ENCODE measurements around the gene CTSK.
A peak's percentile ranks its signal among the peaks of the same experiment; 100 is the strongest.
"Not testable (repeated sequence)": the region's sequence is repeated elsewhere in the genome, so short reads cannot be mapped to it uniquely, and the experiment has no call there.

CTSK gene

GRCh38 chr1:150808121-150808520, at the start of gene CTSK:
Gene CTSK (minus strand): TSS chr1:150808260. CDS start chr1:150806805, 1,455 bp downstream.
- Mint-ChIP-seq H3K27me3 (no peaks in the 10 kb centered on the region), H3K36me3 (peaks cover 3% of the 10 kb centered on the region), H3K9me3 (ENCODE audit: low read depth) (no peaks in the 10 kb centered on the region), H3K27ac (no peak within 1 kb of the TSS), H3K4me3 (peak within 1 kb of the TSS; percentile 32), H3K4me1 (ENCODE audit: low read depth) (peaks cover 19% of the 10 kb centered on the region)

DNA sequence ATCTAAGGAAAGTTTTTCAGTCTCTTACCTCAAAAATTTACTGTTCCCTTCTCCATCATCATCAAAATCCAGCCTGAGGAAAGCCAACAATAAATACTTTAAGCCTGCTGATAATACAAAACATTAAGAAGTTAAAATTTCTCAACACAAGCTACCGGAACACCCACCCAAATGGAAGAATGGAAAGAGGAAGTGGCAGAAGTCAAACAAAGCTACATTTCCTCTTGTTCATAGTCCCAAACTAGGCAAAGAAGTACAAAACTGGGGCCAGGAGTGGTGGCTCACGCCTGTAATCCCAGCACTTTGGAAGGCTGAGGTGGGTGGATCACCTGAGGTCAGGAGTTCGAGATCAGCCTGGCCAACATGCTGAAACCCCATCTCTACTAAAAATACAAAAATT, 44.7 kb upstream of the CTSK start:
- not testable (repeated sequence) for H3K4me3 Mint-ChIP-seq; H3K4me1 Mint-ChIP-seq (ENCODE audit: low read depth); H3K27me3 Mint-ChIP-seq; H3K27ac Mint-ChIP-seq; H3K9me3 Mint-ChIP-seq (ENCODE audit: low read depth)
- peaks cover 15% of the 10 kb centered on the region for H3K36me3 Mint-ChIP-seq

DNA sequence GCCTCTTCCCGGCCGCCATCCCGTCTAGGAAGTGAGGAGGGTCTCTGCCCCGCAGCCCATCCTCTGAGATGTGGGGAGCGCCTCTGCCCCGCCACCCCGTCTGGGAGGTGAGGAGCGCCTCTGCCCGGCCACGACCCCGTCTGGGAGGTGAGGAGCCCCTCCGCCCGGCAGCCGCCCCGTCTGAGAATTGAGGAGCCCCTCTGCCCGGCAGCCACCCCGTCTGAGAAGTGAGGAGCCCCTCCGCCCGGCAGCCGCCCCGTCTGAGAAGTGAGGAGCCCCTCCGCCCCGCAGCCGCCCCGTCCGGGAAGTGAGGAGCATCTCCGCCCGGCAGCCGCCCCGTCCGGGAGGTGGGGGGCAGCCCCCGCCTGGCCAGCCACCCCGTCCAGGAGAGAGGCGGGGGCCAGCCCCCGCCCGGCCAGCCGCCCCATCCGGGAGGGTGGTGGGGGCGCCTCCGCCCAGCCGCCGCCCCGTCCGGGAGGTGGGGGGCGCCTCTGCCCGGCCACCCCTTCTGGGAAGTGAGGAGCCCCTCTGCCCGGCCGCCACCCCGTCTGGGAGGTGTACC, 42.8 kb upstream of the CTSK start:
- H3K4me1 Mint-ChIP-seq (ENCODE audit: low read depth); H3K27ac Mint-ChIP-seq; H3K27me3 Mint-ChIP-seq; H3K9me3 Mint-ChIP-seq (ENCODE audit: low read depth); H3K4me3 Mint-ChIP-seq: not testable (repeated sequence)
- peaks cover 23% of the 10 kb centered on the region for H3K36me3 Mint-ChIP-seq

- Mint-ChIP-seq H3K4me1 (ENCODE audit: low read depth) (peaks cover 23% of the 10 kb centered on the region), H3K9me3 (ENCODE audit: low read depth) (no peaks in the 10 kb centered on the region), H3K27ac (peak overlapping the region; percentile 11), H3K36me3 (peaks cover 13% of the 10 kb centered on the region), H3K27me3 (no peaks in the 10 kb centered on the region), H3K4me3 (no peak overlapping the region)
Observed at GRCh38 chr1:150846473-150847146, 38.5 kb upstream of the CTSK start.

DNA sequence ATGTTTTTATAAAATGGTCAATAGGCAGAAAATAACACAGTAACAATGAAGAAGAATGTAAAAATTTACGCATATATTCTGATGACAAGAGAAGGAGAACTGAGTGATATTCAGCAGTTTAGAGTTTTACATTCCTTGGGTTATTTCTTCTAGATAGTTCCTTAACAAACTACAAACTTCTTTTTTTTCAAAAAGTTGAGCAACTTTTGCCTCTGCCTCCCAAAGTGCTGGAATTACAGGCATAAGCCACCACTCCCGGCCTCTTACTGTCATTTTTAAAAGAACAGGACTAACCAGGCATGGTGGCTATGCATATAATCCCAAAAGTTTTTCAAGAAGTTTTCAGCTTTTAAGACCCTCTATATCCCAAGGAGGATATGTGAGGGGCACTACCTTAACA, 35.4 kb upstream of the CTSK start:
- Mint-ChIP-seq H3K4me3 (no peak overlapping the region), H3K9me3 (ENCODE audit: low read depth) (no peaks in the 10 kb centered on the region), H3K27me3 (no peaks in the 10 kb centered on the region), H3K36me3 (peaks cover 25% of the 10 kb centered on the region), H3K4me1 (ENCODE audit: low read depth) (peaks cover 44% of the 10 kb centered on the region), H3K27ac (no peak overlapping the region)

DNA sequence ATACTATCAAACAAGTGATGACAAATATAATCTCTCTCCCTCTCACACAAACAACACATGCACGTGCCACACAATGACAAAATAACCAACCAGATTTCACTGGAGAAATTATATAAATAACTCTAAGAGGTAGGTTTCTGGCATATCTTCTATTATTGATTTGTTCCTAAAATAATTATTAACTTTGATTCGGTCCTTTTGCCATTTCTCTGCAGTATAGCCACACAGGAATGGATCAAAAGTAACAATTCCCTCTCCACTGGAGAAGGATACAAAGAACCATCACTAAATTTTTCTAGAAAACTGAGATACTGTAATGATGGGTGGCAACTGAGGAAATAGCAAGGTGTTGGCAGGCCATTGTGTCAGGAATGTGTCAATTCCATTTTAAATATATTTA, 34.9 kb upstream of the CTSK start:
- no peak overlapping the region for H3K4me3 Mint-ChIP-seq
- H3K9me3 Mint-ChIP-seq (ENCODE audit: low read depth) = no peaks in the 10 kb centered on the region
- H3K36me3 Mint-ChIP-seq = peaks cover 26% of the 10 kb centered on the region
- no peak overlapping the region for H3K27ac Mint-ChIP-seq
- H3K27me3 Mint-ChIP-seq = no peaks in the 10 kb centered on the region
- H3K4me1 Mint-ChIP-seq (ENCODE audit: low read depth) = peaks cover 44% of the 10 kb centered on the region

DNA sequence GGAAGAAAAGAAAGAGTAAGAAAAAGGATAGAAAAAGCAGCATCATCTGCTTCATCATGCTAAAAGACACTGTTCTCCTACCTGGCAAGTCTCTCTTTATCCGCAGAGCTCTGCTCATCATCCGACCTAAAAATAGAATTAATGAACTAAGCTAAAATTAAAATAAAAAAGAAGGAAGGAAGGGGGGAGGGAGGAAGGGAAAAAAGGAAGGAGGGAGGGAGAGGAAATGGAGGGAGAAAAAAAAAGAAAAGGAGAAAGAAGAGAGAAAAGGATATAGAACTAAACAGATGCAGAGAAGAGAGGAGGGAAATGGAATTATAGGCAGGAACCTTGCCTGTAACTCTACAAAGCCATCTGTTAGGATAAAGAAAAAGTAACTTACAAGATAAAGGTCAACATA, 34.3 kb upstream of the CTSK start:
- no peaks in the 10 kb centered on the region for H3K27me3 Mint-ChIP-seq
- H3K9me3 Mint-ChIP-seq (ENCODE audit: low read depth) = no peaks in the 10 kb centered on the region
- peaks cover 24% of the 10 kb centered on the region for H3K36me3 Mint-ChIP-seq
- H3K4me3 Mint-ChIP-seq = peak overlapping the region; percentile 50
- peak overlapping the region; percentile 78 for H3K27ac Mint-ChIP-seq
- H3K4me1 Mint-ChIP-seq (ENCODE audit: low read depth) = peaks cover 44% of the 10 kb centered on the region

- Mint-ChIP-seq H3K4me3 (peak overlapping the region; percentile 71), H3K36me3 (peaks cover 24% of the 10 kb centered on the region), H3K27ac (peak overlapping the region; percentile 78)
Observed at GRCh38 chr1:150841626-150842025, 33.6 kb upstream of the CTSK start.

DNA sequence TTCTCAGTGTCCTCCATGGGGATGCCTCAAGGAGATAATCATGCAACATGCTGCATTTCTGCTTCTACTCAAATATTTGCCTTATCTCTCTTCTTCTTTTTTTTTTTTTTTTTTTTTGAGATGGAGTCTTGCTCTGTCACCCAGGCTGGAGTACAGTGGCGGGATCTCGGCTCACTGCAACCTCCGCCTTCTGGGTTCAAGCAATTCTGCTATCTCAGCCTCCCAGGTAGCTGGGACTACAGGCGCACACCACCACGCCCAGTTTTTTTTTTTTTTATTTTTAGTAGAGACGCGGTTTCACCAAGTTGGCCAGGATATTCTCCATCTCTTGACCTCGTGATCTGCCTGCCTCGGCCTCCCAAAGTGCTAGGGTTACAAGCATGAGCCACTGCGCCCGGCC, 32.8 kb upstream of the CTSK start:
- H3K4me1 Mint-ChIP-seq (ENCODE audit: low read depth) = peaks cover 40% of the 10 kb centered on the region
- H3K27me3 Mint-ChIP-seq; H3K9me3 Mint-ChIP-seq (ENCODE audit: low read depth); H3K27ac Mint-ChIP-seq; H3K4me3 Mint-ChIP-seq: not testable (repeated sequence)
- H3K36me3 Mint-ChIP-seq = peaks cover 26% of the 10 kb centered on the region

More at GRCh38 chr1:150841626-150842025, 33.6 kb upstream of the CTSK start:
- peaks cover 41% of the 10 kb centered on the region for H3K4me1 Mint-ChIP-seq (ENCODE audit: low read depth)
- H3K27me3 Mint-ChIP-seq = no peaks in the 10 kb centered on the region
- no peaks in the 10 kb centered on the region for H3K9me3 Mint-ChIP-seq (ENCODE audit: low read depth)

DNA sequence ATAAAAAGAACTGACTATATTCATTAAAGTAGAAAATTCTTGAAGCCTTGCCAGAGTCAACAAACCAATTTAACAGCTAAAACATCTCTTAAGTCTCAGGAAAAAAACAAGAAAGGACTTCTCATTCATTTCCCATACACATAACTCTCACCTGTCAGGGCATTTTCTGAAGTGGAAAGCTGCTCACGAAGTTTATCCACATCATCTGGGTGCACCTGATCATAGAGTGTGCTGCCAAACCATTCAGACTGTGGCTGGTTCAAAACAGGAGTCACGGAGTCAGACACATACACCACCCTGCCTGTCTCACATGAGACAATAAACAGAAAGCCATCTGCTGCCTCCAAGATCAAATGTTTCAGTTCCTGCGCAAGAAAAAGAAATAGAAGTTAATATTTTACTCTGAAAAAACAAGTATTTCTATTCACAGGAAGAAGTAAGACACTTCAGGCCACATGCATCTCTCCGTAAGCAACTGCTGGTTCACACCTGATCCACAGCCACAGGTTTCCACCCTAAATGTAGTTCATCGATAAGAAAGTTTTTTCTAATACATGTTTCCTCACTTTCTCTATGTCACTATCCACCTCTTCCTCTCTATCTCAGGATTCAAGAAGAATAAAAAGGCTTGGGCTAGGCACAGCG, 28.2 kb upstream of the CTSK start:
- Mint-ChIP-seq H3K9me3 (ENCODE audit: low read depth) (no peaks in the 10 kb centered on the region), H3K4me1 (ENCODE audit: low read depth) (peaks cover 17% of the 10 kb centered on the region), H3K36me3 (peaks cover 31% of the 10 kb centered on the region), H3K27ac (no peak overlapping the region), H3K4me3 (no peak overlapping the region), H3K27me3 (no peaks in the 10 kb centered on the region)

GRCh38 chr1:150833961-150834360, 25.9 kb upstream of the CTSK start:
- not testable (repeated sequence) for H3K4me3 Mint-ChIP-seq; H3K27ac Mint-ChIP-seq; H3K27me3 Mint-ChIP-seq; H3K9me3 Mint-ChIP-seq (ENCODE audit: low read depth); H3K4me1 Mint-ChIP-seq (ENCODE audit: low read depth)
- H3K36me3 Mint-ChIP-seq = peaks cover 32% of the 10 kb centered on the region

DNA sequence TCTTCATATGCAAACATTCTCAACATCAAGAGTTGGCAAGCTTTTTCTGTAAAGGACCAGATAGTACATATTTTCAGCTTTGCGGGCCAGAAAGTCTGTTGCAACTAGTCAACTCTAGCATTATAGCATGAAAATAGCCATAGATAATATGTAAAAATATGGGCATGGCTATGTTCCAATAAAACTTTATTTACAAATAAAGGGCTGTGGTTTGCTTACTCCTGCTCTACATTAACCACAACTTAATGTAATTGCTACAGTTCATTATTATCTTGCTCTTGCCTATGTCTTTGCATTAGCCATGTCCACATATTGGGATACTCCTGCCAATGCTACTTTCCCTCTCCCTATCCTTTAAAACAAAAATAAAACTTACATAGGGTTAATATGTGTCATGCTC, 24.5 kb upstream of the CTSK start:
- Mint-ChIP-seq H3K36me3 (peaks cover 30% of the 10 kb centered on the region), H3K27ac (no peak overlapping the region), H3K9me3 (ENCODE audit: low read depth) (no peaks in the 10 kb centered on the region), H3K4me3 (no peak overlapping the region), H3K4me1 (ENCODE audit: low read depth) (no peaks in the 10 kb centered on the region), H3K27me3 (no peaks in the 10 kb centered on the region)

DNA sequence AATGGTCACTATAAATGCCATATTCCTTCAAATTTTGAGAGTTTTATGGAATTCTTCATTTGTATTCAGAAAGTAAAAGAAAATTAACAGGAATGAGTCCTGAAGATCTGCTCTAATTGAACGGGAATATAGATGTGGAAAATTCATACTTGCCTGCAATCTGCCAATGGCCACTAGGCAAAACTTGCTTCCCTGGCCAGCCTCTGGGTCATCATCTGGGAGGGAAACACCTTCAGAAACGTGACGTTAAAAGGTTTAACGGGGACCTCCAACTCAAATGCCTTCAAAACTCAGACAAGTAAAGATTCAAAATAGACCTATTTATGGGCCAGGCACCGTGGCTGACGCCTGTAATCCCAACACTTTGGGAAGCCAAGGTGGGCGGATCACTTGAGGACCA, 21.7 kb upstream of the CTSK start:
- Mint-ChIP-seq H3K36me3 (peaks cover 21% of the 10 kb centered on the region), H3K4me1 (ENCODE audit: low read depth) (no peaks in the 10 kb centered on the region), H3K9me3 (ENCODE audit: low read depth) (no peaks in the 10 kb centered on the region), H3K4me3 (no peak overlapping the region), H3K27ac (no peak overlapping the region), H3K27me3 (no peaks in the 10 kb centered on the region)

DNA sequence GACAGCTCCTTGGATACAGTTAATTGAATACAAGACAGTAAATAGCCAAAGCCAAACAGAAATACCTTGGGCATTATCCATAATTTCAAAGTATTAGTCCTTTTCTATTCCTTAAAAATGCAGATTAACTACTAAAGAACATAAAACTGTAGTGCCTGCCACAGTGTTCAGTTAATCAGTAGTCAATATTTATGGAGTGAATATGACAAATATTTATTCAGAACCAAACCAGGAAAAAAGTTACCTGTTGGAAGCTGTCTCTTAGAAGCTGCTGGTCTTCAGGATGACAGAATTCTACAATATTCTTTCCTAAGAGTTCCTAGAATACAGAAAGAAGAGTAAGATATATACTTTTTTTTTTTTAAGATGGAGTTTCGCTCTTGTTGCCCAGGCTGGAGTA, 18.2 kb upstream of the CTSK start:
- peaks cover 11% of the 10 kb centered on the region for H3K36me3 Mint-ChIP-seq
- H3K27ac Mint-ChIP-seq = no peak overlapping the region
- H3K27me3 Mint-ChIP-seq = no peaks in the 10 kb centered on the region
- no peak overlapping the region for H3K4me3 Mint-ChIP-seq
- no peaks in the 10 kb centered on the region for H3K9me3 Mint-ChIP-seq (ENCODE audit: low read depth)
- no peaks in the 10 kb centered on the region for H3K4me1 Mint-ChIP-seq (ENCODE audit: low read depth)

- Mint-ChIP-seq H3K4me3 (no peak overlapping the region), H3K27ac (no peak overlapping the region), H3K9me3 (ENCODE audit: low read depth) (no peaks in the 10 kb centered on the region), H3K4me1 (ENCODE audit: low read depth) (peaks cover 2% of the 10 kb centered on the region), H3K36me3 (peaks cover 9% of the 10 kb centered on the region), H3K27me3 (no peaks in the 10 kb centered on the region)
Observed at GRCh38 chr1:150820730-150821512, 12.9 kb upstream of the CTSK start.

Measured in activated naive CD8-positive, alpha-beta T cell (primary cell).